H1 (cell line): ENCODE measurements around the gene MAPKAPK5. TPM values are rescaled to one million over a fixed set of nuclear protein-coding genes. Genes with fewer than 3 reads are reported as not detected.

ENCODE experiments used
- polyA plus RNA-seq, 7 experiments: library from polyadenylated mRNA; depleted of rRNA in 3 of 7; stranded (reverse) in 5 of 7; unstranded in 2 of 7; fragments of >200 nt in 5 of 7; fragments of 200-250 nt in 2 of 7; gene quantifications; 1 replicate in 5 of 7; 2 replicates in 1 of 7; 4 replicates in 1 of 7; pipeline versions ENCODE4 v1.2.1 to v1.2.3, GENCODE V29; 2011 to 2013; ENCODE audit warnings: missing spikeins in 2 of 7, mixed read lengths in 2 of 7
- total RNA-seq: library from RNA; stranded (reverse); fragmentation: NEBNext Ultra II Directional; extraction: Animal tissue kit (Norgen Biotek cat#: 25700); gene quantifications from 2 replicates; pipeline ENCODE4 v1.2.1, GENCODE V29; 2021
- TF ChIP-seq, protein P1 (sequence below): fragments of 300-600 bp; sonication (generic); IDR thresholded peaks from 2 replicates; pipeline ENCODE4 v1.7.1; 2012; ENCODE audit warnings: low read length, moderate library complexity, mild to moderate bottlenecking, inconsistent platforms; ENCODE audit not compliant: insufficient replicate concordance

Gene MAPKAPK5
- total and polyA plus RNA-seq, 2 of the 8 experiments (the other 6 are each of a cell fraction or from before 2014, with no cell fraction given) = 40.0 to 91.5 TPM

DNA sequence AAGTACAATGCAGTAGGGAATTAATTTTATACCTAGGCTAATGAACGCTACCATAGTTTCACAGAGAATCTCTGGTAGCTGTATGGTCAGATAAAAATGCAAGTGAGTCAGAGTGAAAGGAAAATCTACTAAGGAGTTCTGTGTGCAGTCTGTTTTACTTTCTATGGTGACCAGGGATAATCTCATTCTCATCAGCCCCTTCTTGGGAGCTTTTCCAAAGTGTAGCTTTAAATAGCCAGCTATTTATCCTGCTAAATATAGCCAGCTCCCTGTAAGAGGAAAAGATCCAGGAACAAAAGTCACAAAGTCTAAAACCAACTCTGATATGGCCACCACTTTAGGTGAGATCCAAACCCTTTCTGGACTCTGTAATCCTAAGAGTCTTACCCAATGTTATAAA is 95.4 kb downstream of the MAPKAPK5 start (continued):
- TF ChIP-seq, protein P1, sequence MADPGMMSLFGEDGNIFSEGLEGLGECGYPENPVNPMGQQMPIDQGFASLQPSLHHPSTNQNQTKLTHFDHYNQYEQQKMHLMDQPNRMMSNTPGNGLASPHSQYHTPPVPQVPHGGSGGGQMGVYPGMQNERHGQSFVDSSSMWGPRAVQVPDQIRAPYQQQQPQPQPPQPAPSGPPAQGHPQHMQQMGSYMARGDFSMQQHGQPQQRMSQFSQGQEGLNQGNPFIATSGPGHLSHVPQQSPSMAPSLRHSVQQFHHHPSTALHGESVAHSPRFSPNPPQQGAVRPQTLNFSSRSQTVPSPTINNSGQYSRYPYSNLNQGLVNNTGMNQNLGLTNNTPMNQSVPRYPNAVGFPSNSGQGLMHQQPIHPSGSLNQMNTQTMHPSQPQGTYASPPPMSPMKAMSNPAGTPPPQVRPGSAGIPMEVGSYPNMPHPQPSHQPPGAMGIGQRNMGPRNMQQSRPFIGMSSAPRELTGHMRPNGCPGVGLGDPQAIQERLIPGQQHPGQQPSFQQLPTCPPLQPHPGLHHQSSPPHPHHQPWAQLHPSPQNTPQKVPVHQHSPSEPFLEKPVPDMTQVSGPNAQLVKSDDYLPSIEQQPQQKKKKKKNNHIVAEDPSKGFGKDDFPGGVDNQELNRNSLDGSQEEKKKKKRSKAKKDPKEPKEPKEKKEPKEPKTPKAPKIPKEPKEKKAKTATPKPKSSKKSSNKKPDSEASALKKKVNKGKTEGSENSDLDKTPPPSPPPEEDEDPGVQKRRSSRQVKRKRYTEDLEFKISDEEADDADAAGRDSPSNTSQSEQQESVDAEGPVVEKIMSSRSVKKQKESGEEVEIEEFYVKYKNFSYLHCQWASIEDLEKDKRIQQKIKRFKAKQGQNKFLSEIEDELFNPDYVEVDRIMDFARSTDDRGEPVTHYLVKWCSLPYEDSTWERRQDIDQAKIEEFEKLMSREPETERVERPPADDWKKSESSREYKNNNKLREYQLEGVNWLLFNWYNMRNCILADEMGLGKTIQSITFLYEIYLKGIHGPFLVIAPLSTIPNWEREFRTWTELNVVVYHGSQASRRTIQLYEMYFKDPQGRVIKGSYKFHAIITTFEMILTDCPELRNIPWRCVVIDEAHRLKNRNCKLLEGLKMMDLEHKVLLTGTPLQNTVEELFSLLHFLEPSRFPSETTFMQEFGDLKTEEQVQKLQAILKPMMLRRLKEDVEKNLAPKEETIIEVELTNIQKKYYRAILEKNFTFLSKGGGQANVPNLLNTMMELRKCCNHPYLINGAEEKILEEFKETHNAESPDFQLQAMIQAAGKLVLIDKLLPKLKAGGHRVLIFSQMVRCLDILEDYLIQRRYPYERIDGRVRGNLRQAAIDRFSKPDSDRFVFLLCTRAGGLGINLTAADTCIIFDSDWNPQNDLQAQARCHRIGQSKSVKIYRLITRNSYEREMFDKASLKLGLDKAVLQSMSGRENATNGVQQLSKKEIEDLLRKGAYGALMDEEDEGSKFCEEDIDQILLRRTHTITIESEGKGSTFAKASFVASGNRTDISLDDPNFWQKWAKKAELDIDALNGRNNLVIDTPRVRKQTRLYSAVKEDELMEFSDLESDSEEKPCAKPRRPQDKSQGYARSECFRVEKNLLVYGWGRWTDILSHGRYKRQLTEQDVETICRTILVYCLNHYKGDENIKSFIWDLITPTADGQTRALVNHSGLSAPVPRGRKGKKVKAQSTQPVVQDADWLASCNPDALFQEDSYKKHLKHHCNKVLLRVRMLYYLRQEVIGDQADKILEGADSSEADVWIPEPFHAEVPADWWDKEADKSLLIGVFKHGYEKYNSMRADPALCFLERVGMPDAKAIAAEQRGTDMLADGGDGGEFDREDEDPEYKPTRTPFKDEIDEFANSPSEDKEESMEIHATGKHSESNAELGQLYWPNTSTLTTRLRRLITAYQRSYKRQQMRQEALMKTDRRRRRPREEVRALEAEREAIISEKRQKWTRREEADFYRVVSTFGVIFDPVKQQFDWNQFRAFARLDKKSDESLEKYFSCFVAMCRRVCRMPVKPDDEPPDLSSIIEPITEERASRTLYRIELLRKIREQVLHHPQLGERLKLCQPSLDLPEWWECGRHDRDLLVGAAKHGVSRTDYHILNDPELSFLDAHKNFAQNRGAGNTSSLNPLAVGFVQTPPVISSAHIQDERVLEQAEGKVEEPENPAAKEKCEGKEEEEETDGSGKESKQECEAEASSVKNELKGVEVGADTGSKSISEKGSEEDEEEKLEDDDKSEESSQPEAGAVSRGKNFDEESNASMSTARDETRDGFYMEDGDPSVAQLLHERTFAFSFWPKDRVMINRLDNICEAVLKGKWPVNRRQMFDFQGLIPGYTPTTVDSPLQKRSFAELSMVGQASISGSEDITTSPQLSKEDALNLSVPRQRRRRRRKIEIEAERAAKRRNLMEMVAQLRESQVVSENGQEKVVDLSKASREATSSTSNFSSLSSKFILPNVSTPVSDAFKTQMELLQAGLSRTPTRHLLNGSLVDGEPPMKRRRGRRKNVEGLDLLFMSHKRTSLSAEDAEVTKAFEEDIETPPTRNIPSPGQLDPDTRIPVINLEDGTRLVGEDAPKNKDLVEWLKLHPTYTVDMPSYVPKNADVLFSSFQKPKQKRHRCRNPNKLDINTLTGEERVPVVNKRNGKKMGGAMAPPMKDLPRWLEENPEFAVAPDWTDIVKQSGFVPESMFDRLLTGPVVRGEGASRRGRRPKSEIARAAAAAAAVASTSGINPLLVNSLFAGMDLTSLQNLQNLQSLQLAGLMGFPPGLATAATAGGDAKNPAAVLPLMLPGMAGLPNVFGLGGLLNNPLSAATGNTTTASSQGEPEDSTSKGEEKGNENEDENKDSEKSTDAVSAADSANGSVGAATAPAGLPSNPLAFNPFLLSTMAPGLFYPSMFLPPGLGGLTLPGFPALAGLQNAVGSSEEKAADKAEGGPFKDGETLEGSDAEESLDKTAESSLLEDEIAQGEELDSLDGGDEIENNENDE = no peak
